ENCODE measurements around the gene PRSS27.

GRCh38 chr16:2675714-2676113 lies 44.3 kb downstream of the PRSS27 start:
- TF ChIP-seq, protein P1, sequence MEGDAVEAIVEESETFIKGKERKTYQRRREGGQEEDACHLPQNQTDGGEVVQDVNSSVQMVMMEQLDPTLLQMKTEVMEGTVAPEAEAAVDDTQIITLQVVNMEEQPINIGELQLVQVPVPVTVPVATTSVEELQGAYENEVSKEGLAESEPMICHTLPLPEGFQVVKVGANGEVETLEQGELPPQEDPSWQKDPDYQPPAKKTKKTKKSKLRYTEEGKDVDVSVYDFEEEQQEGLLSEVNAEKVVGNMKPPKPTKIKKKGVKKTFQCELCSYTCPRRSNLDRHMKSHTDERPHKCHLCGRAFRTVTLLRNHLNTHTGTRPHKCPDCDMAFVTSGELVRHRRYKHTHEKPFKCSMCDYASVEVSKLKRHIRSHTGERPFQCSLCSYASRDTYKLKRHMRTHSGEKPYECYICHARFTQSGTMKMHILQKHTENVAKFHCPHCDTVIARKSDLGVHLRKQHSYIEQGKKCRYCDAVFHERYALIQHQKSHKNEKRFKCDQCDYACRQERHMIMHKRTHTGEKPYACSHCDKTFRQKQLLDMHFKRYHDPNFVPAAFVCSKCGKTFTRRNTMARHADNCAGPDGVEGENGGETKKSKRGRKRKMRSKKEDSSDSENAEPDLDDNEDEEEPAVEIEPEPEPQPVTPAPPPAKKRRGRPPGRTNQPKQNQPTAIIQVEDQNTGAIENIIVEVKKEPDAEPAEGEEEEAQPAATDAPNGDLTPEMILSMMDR (optimal IDR thresholded peaks at IDR 0.05 in 1 of 3, IDR thresholded peaks at IDR 0.05 in 1 of 3, conservative IDR thresholded peaks at IDR 0.05 in 1 of 3; ENCODE audit: extremely low read depth in 1 of 3, insufficient read depth in 2 of 3, low read length in 3 of 3) = no peak
- no peak for TF ChIP-seq EZH2 (IDR thresholded peaks at IDR 0.05; ENCODE audit: low read length)
